NCI-H345 (cell line): Measurements from ENCODE around the gene ARL2.

Experiments
- DNase-seq: peaks from one replicate; lab custom pipeline; 2025; lab: John Stamatoyannopoulos, UW

ARL2 gene

GRCh38 chr11:65047581-65048422 lies 33.8 kb downstream of the ARL2 start:
- DNase-seq, result no peak

- DNase-seq, result no peak
These were observed 37.5 kb downstream of the ARL2 start for GRCh38 chr11:65051398-65051858.

- DNase-seq, result no peak
These were observed 40.0 kb downstream of the ARL2 start for GRCh38 chr11:65053827-65054508.

GRCh38 chr11:65055538-65055937 lies 41.6 kb downstream of the ARL2 start:
- DNase-seq, result no peak

GRCh38 chr11:65056999-65057398 lies 43.0 kb downstream of the ARL2 start:
- no peak for DNase-seq

GRCh38 chr11:65057526-65057925 lies 43.6 kb downstream of the ARL2 start:
- DNase-seq, result no peak

- peak; percentile 40 for DNase-seq
These were observed 44.1 kb downstream of the ARL2 start for GRCh38 chr11:65058012-65058411.

- no peak for DNase-seq
These were observed 44.6 kb downstream of the ARL2 start, which contains the start of gene NAALADL1 for GRCh38 chr11:65058419-65059054. Gene NAALADL1 (minus strand): TSS chr11:65058553. CDS start chr11:65058521, 32 bp downstream.

GRCh38 chr11:65059523-65059922 lies 45.6 kb downstream of the ARL2 start:
- DNase-seq, result no peak

- DNase-seq, result no peak
These were observed 46.2 kb downstream of the ARL2 start for GRCh38 chr11:65059959-65060824.

GRCh38 chr11:65060913-65061408 lies 47.0 kb downstream of the ARL2 start:
- DNase-seq, result no peak

GRCh38 chr11:65063532-65063931 lies 49.6 kb downstream of the ARL2 start:
- no peak for DNase-seq

GRCh38 chr11:65064847-65065240 lies 50.9 kb downstream of the ARL2 start:
- DNase-seq, result no peak

GRCh38 chr11:65065851-65066250 lies 51.9 kb downstream of the ARL2 start:
- DNase-seq, result no peak

GRCh38 chr11:65066315-65066714 lies 52.4 kb downstream of the ARL2 start:
- peak; percentile 41 for DNase-seq

- DNase-seq, result peak; percentile 85
These were observed 52.9 kb downstream of the ARL2 start for GRCh38 chr11:65066805-65067291.

- no peak for DNase-seq
These were observed 53.5 kb downstream of the ARL2 start for GRCh38 chr11:65067446-65067845.

- DNase-seq, result no peak
These were observed 55.3 kb downstream of the ARL2 start for GRCh38 chr11:65069217-65069616.
